AG10803 (cell line): ENCODE data around the gene NT5C.

Experiments
- DNase-seq: peaks from one replicate; pipeline ENCODE4 v3.0.0; 2010; ENCODE audit warnings: low read depth
- H3K4me3 ChIP-seq: 2 replicates; pipeline ENCODE4 v1.5.1; 2011; ENCODE audit warnings: mild to moderate bottlenecking, low read length, control low read depth
- CTCF ChIP-seq: conservative IDR thresholded peaks from 2 replicates; pipeline ENCODE4 v1.5.1; 2011; ENCODE audit warnings: mild to moderate bottlenecking, low read length, control low read depth, inconsistent platforms

Gene NT5C

DNA sequence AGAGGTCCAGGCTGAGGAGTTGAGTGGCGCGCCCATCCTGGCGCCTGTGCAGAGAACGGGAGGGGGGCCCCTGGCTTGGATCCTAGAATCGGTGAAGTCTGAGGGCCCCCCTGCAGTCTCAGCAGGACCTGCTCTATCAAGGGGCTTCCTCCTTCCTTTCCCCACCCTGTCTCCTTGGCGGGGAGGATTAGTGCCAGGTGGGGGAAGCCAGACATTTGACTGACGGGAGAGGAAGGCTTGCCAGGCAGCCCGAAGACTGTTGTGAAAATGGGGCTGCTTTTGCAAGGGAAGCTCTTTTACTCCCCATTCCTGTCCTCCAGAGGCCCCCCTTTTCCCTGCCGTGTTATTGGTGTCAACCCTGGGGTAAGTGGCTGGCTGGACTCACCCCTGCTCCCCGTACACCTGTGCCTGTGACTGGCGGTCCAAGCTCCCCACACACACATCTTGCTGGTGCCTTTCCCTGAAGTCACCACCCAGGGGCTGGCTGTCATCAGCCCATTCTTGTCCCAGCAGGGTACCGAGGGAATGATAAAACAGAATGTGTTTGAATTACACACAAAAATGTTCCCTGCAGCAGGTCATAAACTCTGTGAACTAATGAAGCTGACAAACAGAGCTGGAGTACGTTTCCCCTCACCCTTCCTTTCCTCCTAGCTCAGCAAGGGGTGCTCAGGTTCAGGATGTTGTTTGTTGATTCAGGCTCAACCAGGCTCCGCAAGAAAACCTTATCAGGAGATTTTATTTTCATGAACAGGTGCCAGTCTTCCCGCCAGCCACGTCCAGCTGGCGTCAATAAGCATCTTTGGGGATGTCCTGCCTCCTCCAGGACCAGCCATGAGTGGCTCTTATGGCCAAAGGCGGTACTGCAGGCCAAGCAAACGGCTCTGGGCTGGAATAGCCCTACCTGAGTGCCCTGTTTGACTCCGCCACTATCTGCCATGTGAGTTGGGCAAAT is 26.1 kb downstream of the NT5C start:
- peak; percentile 30 for DNase-seq
- peak; percentile 69 for TF ChIP-seq CTCF
- H3K4me3 ChIP-seq = no peak overlapping the region

DNA sequence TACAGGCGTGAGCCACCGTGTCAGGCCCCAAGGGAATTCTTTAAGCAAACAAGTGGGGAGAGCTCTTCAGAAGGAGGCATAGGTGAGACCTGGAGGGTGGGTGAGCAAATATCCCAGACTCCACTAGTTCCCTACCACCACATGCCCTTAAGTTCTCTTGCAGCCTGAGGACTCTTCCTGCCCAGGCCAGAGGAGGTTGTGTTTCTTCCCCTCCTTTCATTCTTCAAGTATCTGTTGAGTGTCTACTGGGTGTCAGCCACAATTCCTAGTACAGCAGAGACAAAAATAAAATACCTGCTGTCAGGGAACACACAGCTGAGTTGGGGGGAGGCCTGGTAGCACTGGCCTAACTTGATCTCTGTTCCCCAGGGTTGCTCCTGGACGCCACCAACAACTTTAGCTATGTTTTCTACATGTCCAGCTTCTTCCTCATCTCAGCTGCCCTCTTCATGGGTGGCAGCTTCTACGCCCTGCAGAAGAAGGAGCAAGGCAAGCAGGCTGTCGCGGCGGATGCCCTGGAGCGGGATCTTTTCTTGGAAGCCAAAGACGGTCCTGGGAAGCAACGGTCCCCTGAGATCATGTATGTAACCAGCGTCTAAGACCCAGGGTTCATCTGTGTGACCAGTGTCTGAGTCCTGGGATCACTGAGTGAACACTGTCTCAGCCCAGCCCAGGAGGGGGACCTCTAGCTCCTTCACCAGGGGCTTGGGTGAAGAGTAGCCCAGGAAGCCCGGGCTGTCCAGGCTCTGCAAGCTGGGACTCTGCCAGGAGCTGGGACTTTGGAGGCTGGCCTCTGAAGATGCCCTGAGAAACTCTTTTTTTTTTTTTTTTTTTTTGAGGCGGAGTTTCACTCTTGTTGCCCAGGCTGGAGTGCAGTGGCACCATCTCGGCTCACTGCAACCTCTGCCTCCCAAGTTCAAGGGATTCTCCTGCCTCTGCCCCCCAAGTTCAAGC is 27.7 kb downstream of the NT5C start:
- no peak for TF ChIP-seq CTCF
- H3K4me3 ChIP-seq = no peak overlapping the region
- no peak for DNase-seq

DNA sequence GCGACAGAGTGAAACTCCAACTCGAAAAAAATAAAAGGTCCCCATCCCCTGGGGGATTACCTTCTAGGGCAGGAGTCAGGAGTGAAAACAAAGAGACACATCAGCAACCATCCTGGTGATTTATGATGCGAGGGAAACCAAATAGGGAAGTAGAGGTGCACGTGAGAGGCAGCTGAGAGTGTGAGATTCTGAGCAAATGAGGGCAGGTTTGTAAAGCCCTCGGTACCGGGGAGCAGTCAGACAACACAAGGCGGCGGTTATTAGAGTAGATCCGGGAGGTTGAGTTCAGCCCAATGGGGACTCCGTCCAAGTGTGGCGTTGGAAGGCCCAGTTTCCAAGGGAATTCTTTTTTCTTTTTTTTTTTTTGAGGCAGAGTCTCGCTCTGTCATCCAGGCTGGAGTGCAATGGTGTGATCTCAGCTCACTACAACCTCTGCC is 29.1 kb downstream of the NT5C start:
- DNase-seq = no peak
- no peak for TF ChIP-seq CTCF
- no peak overlapping the region for H3K4me3 ChIP-seq

- H3K4me3 ChIP-seq = no peak overlapping the region
- DNase-seq = no peak
- TF ChIP-seq CTCF = no peak
These were observed 31.5 kb downstream of the NT5C start for GRCh38 chr17:75099881-75100595.

DNA sequence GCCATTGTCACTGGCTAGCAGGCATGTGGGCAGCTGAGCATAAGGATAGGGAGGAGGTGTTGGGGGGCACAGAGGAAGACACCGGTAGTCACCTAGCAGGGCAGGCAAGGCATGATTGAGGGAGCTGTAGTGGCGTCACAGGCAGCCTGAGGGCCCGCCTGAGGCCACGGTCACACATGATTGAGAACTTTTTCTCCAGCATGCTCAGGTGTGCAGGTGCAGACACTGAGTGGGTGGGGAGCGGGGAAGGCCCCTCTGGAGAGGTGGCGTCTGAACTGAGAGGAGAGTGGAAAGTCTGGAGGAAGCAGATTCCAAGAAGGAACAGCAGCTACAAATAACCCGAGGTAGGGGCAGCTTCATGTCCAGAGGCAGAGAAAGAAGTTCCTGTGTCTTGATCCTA is 32.7 kb downstream of the NT5C start:
- TF ChIP-seq CTCF = no peak
- no peak for DNase-seq
- no peak overlapping the region for H3K4me3 ChIP-seq

GRCh38 chr17:75097865-75098264 is 33.7 kb downstream of the NT5C start:
- TF ChIP-seq CTCF = no peak
- H3K4me3 ChIP-seq = no peak overlapping the region
- no peak for DNase-seq
